Prostate gland (tissue), 2 donors: Measurements from ENCODE around the gene DCD. TPM values are rescaled to one million over a fixed set of nuclear protein-coding genes. Genes with fewer than 3 reads are reported as not detected.

Experiments used
- DNase-seq: peaks from one replicate; pipeline ENCODE4 v3.0.0-alpha.2; 2019; ENCODE audit warnings: low spot score
- H3K27ac ChIP-seq, 2 donors: fragments of 200-600 bp; sonication (generic); 2 replicates each; pipeline ENCODE4 v1.5.1; 2017 to 2019
- H3K27me3 ChIP-seq: fragments of 200-600 bp; sonication (generic); replicated peaks from 2 replicates; pipeline ENCODE4 v1.5.1; 2019; ENCODE audit not compliant: insufficient read depth
- H3K36me3 ChIP-seq, 2 donors: fragments of 200-600 bp; sonication (generic); 1 replicate in 1 of 2; 2 replicates in 1 of 2; pipeline versions ENCODE4 v1.5.1 to v1.8.1; 2017 to 2019
- H3K4me1 ChIP-seq: fragments of 200-600 bp; sonication (generic); replicated peaks from 2 replicates; pipeline ENCODE4 v1.5.1; 2019
- H3K4me3 ChIP-seq, 2 donors: fragments of 200-600 bp; sonication (generic); 2 replicates each; pipeline ENCODE4 v1.5.1; 2017 to 2019
- H3K9me3 ChIP-seq: fragments of 200-600 bp; sonication (generic); 2 replicates; pipeline ENCODE4 v1.5.1; 2017
- CTCF ChIP-seq, 4 experiments: fragments of 200-600 bp in 2 of 4; fragments of 450-650 bp in 2 of 4; sonication (generic) in 2 of 4; IDR thresholded peaks; 1 replicate in 3 of 4; 2 replicates in 1 of 4; pipeline ENCODE4 v1.5.1; 2016 to 2019; ENCODE audit warnings: antibody characterized with exemption in 4 of 4, mild to moderate bottlenecking in 2 of 4, moderate library complexity in 2 of 4
- POLR2A ChIP-seq: fragments of 450-650 bp; IDR thresholded peaks from one replicate; pipeline ENCODE4 v1.6.1; 2016; ENCODE audit warnings: antibody characterized with exemption, mild to moderate bottlenecking
- POLR2AphosphoS5 ChIP-seq: sonication (generic); formaldehyde crosslinking; IDR thresholded peaks from one replicate; pipeline ENCODE4 v1.6.1; 2017; ENCODE audit warnings: antibody characterized with exemption
- WGBS: methylation state at CpG from one replicate; pipeline ENCODE4 v1.1.5; 2018; 5-methylcytosine and 5-hydroxymethylcytosine counted together
- intact Hi-C: fragments of 100-400 bp; cut with DNase I; formaldehyde crosslinking; loops from one replicate; pipeline ENCODE4 v1.14.2; 2022
- total RNA-seq, 2 donors: library from RNA; depleted of rRNA; stranded (reverse); fragments of >200 nt; gene quantifications; one replicate each; pipeline ENCODE4 v1.1.0, GENCODE V29; 2016

Gene DCD
- total RNA-seq, 2 donors from 2014 or later: 3.6 TPM; not detected in 1

- H3K36me3 ChIP-seq: no peaks in the 10 kb centered on the region
- TF ChIP-seq POLR2AphosphoS5 (no peak), POLR2A (no peak), CTCF (IDR thresholded peaks at IDR 0.05) (no peak)
- WGBS: 77% methylated on average over 5 of the region's 5 CpGs
- no peaks in the 10 kb centered on the region for H3K27me3 ChIP-seq
- H3K27ac ChIP-seq: no peak overlapping the region
- no peak overlapping the region for H3K4me3 ChIP-seq
- H3K4me1 ChIP-seq: no peaks in the 10 kb centered on the region
- DNase-seq: no peak
- intact Hi-C loops: no loop called here
- H3K9me3 ChIP-seq: no peaks in the 10 kb centered on the region
These were observed 40.3 kb upstream of the DCD start for GRCh38 chr12:54688309-54689033.

DNA sequence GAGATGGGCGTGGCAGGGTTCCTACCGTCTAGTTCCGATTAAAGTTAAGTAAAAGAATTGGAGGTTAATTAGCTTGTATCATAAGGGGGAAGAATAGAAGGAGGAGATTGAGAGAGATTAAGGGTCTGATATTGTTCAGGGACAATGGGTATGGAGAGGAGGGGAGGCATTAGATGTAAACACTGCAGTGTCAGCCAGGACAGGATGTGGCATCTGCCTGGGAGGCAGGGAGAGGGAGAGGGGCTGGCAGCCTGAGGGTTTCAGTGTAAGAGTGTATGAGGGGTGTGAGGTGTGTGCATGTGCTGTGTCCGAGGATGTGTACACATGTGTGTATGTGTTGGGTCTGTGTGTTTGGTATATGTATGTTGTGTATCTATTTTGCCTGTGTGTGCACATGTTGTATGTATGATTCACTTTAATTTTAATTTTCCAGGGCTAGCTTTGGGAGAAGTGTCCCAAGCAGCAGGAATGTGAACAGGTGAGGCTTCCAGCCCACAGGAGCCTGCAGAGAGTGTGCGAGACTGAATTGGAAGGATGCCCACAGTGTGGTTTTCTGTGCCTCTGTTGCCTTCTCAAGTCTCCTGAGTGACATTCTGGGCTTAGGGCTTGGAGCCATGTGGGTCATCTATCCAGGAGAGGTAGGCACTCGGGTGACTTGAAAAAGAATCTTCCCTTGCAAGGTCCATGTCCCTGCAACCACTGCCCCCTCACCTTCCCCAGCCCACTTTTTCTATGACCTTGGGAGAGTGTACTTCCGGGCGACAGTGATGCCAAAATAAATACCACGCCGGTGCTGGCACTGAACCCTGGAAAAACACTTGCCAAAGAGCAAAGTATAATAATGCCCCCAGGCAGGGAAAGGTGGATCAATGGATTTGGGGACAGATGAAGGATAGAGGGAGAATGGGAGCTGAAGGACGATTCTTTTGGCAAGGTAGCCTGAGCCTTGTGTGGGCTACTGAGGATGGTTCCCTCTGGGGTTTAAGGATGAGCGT, 36.8 kb upstream of the DCD start:
- WGBS: 41% methylated on average over 12 of the region's 12 CpGs
- Histone ChIP-seq H3K4me3 (no peak overlapping the region), H3K27me3 (no peaks in the 10 kb centered on the region), H3K4me1 (no peaks in the 10 kb centered on the region), H3K36me3 (no peaks in the 10 kb centered on the region), H3K27ac (no peak overlapping the region), H3K9me3 (no peaks in the 10 kb centered on the region)
- intact Hi-C loops: no loop called here
- no peak for TF ChIP-seq POLR2A
- no peak for TF ChIP-seq CTCF (IDR thresholded peaks at IDR 0.05)
- TF ChIP-seq POLR2AphosphoS5: no peak
- DNase-seq: peak; percentile 47

- TF ChIP-seq POLR2A (no peak), POLR2AphosphoS5 (no peak), CTCF (IDR thresholded peaks at IDR 0.05) (no peak)
- H3K27ac ChIP-seq: no peak overlapping the region
- WGBS: 19% methylated on average over 2 of the region's 2 CpGs
- intact Hi-C loops: no loop called here
- no peaks in the 10 kb centered on the region for H3K9me3 ChIP-seq
- H3K36me3 ChIP-seq: no peaks in the 10 kb centered on the region
- H3K27me3 ChIP-seq: no peaks in the 10 kb centered on the region
- no peak for DNase-seq
- H3K4me1 ChIP-seq: no peaks in the 10 kb centered on the region
- no peak overlapping the region for H3K4me3 ChIP-seq
These were observed 35.2 kb upstream of the DCD start for GRCh38 chr12:54683398-54683797.

GRCh38 chr12:54682674-54683073, 34.5 kb upstream of the DCD start:
- no peak for DNase-seq
- WGBS: 61% methylated on average over 1 of the region's 1 CpG
- Histone ChIP-seq H3K27me3 (no peaks in the 10 kb centered on the region), H3K4me3 (no peak overlapping the region), H3K36me3 (no peaks in the 10 kb centered on the region), H3K27ac (no peak overlapping the region), H3K9me3 (no peaks in the 10 kb centered on the region), H3K4me1 (no peaks in the 10 kb centered on the region)
- intact Hi-C loops: no loop called here
- no peak for TF ChIP-seq POLR2AphosphoS5
- no peak for TF ChIP-seq POLR2A
- TF ChIP-seq CTCF (IDR thresholded peaks at IDR 0.05): no peak
